ENCODE measurements around the gene MBP. TPM values are rescaled to one million over a fixed set of nuclear protein-coding genes. Genes with fewer than 3 reads are reported as not detected.

The MBP gene
- total RNA-seq, 1 experiment from 2014 or later, result 65.2 TPM

DNA sequence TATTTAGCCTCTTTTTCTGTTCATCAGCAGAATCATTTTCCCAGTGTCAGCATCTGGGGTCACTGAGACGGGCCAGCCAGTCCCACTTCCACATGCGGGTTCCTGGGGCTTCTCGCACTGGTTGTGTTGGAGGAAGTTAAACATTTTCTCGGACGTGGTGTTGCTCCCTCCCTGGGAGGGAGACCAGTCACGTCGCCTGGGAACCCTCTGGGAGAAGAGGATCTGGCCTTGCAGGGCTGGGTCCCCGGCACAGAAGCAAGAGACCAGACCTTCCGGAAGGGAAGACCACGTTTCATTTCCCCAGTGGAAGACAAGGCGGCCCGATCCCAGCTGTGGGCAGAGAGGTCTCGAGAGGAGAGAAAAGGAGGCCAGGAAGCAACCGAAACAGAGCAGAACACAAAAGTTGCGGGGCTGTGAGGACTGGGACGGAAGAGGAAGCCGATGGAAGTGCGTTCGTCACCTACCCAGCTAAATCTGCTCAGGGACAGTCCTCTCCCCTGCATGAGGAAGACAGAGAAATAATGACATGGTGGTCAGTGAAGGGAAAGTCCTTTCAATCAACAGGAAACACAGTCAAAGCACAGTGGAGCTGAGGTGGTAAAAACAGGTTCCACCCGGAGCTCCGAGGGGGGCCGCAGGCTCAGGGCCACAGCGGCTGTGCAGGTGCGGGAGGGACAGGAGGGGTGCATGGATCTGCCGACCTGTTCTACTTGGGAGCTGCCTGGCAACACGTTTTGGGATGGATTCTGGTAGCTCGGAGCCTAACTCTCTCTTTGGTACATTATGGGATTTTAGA is 144.4 kb downstream of the MBP start:
- in situ Hi-C loops (cut with HindIII; ENCODE audit: low pct_unique_long_range_greater_than_20kb, low sequenced_read_pairs), result no loop called here
- DNase-seq (ENCODE audit: low read depth, low spot score), result no peak

DNA sequence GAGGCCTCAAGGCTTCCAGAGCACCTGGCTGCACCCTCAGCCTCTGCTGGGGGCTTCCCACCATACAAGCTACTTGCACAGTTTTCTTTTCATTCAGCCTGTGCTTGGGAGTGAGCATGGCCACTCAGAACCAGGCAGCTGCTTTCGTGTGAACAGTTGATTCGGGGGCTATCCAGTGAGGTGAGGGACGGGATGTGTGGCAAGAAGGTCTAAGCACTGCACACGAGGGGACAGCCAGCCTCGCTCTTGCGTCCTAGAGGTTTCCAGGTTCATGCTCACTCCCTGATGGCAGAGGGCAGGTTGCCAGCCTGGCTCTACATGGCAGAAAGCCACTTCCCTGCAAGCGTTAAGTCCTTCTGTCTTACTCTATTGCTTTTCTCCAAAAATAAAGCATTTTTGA is 146.2 kb downstream of the MBP start:
- in situ Hi-C loops (cut with HindIII; ENCODE audit: low pct_unique_long_range_greater_than_20kb, low sequenced_read_pairs), result no loop called here
- no peak for DNase-seq (ENCODE audit: low read depth, low spot score)

DNA sequence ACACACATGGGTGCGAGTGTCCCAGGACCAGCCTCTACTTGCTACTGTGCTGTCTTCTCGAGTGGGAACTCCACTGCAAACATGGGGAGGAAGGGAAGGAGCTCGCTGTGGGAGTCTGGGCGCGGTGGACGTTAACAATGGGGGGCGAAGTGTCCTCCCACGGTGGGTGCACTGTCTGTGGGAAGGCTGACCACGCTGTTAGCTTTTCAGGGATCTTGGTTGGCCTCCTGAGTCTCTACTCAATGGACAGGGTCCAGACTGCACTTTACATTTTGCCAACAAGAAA is 146.7 kb downstream of the MBP start:
- in situ Hi-C loops (cut with HindIII; ENCODE audit: low pct_unique_long_range_greater_than_20kb, low sequenced_read_pairs), result no loop called here
- no peak for DNase-seq (ENCODE audit: low read depth, low spot score)

DNA sequence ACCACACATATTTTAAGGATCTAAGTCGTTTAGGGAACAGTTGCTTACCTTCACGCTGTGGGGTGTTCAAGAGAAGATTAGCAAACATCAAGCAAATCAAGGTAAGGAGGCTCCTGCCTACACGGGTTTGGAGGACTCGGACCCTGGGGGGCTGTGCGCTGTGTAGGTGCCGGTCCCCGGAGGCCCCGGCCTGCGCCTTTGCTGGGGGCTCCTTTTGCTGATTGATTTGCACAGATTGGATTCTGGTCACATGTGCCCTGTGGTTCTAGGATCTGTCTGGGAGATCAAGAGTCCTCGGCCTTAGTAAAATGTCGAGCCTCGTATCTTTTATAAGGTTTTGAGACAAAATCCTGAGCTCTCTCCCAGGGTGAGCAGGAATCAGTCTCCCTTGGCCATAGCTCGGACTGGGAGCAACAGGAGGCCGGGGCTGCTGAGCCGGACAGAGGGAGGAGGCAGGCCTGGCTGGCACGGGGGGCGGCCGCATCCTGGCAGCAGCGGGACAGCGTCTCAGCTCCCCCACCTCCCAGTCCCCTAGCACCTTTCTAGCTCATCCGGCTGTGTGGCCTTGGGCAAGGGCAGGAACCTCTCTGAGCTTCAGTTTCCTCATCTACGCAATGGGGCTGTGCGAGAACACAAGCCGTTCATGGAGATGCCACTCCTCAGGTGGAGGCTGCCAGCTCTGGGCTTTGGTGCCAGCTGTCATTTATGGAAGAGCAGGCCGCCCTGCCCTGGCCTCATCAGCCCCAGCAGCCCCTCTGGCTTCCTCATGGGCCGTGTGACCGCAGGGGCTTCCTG is 147.2 kb downstream of the MBP start:
- in situ Hi-C loops (cut with HindIII; ENCODE audit: low pct_unique_long_range_greater_than_20kb, low sequenced_read_pairs), result no loop called here
- no peak for DNase-seq (ENCODE audit: low read depth, low spot score)

DNA sequence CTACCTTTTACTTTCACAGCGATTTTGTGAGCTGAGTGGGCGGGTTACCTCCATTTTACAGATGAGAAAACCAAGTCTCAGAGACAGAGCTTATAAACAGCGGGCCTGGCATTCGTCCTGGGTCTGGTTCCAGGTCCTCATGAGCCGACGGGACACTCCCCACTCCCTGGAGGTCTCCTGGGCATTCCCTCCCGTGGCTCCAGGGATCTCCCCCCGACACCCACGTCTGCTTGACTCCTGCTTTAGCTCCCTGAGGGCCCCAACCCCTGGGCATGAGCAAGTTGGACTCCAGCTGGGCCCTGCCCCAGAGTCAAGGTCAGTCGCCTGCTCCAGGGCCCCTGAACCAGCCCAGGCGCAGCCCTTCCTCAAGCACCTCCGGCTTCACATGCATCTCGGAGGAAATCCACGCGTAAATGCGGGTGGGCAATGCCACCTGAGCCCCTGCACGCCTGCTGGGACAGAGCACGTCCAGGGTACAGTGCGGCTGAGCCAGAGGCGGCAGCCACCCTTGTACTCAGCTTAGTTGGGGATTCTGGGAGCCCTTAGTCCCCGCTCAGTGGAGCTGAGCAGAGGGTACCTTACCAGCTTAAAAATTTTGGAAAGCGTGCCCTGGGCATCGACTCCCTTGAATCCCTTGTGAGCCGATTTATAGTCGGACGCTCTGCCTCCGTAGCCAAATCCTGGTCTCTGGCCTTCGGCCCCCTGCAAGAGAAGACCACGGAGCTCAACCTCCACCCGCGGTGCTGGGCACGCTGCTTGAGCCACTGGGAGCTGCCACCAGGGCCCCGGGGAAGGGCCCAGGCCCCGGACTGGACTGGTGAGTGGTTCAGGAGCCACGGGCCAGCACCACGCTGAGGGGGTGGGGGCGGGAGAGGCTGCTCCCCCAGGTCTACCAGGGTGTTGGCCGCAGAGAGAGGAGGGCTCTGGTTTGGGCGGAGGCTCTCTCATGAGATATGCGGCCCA is 148.1 kb downstream of the MBP start:
- in situ Hi-C loops (cut with HindIII; ENCODE audit: low pct_unique_long_range_greater_than_20kb, low sequenced_read_pairs), result no loop called here
- no peak for DNase-seq (ENCODE audit: low read depth, low spot score)

DNA sequence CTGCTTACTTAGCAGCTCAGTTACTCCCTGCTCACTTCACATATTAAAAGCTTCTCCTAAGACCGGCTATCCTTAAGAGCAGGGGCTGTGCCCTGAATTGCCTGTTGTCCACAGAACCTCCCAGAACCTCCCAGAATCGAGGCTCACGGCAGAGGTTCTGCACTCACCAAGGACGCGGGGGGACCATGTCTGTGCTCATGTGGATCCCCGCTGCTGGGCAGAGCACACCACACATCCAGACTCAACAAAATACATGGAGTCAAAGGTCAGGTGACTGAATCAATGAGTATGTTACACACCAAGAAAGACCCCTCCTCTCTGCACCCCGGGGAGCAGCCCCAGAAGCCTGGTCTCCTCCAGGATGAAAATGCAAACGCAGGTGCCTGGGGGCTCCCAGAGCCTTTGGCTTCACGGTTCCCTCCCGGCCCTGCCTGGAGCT is 149.0 kb downstream of the MBP start:
- DNase-seq (ENCODE audit: low read depth, low spot score), result no peak
- in situ Hi-C loops (cut with HindIII; ENCODE audit: low pct_unique_long_range_greater_than_20kb, low sequenced_read_pairs), result no loop called here

DNA sequence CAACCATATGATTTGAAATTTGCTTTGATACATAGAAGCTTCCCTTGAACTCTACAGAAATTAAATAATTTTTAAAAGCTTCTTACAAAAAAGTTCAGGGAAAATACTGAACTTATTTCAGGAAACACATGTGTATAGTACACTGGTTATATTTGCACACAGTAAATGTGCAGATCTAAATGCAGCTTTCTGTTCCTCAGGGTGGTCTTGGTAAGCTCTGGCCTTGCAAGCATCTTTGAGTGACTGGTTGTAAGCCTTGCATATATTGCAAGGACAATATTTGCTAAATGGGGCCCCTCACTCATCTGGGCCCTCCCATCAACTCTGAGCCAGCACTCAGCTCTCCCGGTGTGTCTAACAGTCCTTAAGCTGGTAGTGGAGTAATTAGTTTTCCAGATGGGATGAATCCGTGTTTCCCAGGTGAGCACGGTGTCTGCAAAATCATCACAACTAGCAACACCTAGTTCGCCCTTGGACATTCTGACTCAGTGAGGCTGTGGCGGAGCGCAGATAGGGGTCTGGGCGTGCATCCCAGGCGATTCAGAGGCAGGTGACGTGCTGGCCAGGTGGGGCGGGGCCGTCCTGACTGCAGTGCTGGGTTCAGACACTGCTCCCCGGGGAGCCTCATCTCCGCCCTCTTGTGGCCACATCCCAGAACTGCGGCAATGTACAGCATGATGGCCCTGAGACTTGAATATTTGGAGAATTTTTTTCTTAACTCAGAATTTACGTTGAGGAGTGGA is 149.6 kb downstream of the MBP start:
- peak; percentile 82 for DNase-seq (ENCODE audit: low read depth, low spot score)
- in situ Hi-C loops (cut with HindIII; ENCODE audit: low pct_unique_long_range_greater_than_20kb, low sequenced_read_pairs), result no loop called here

DNA sequence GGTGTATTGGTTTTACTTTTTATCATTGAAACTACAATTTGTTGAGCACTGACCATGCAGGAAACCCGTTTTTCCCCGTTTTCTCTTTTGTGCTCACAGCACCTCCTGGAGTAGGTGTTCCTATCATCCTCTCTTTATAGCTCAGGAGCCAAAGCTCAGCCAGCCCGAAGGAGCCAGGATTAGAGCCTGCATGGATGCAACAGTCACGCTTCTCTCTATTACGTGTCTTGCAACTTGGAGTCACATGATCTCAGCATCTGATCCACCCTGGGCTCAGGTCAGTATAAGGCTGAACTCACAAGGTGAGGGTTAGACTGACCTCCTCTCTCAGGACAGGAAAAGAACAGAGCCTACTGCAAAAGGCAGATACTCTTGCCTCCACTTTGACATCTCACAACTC is 150.5 kb downstream of the MBP start:
- in situ Hi-C loops (cut with HindIII; ENCODE audit: low pct_unique_long_range_greater_than_20kb, low sequenced_read_pairs), result no loop called here
- no peak for DNase-seq (ENCODE audit: low read depth, low spot score)

DNA sequence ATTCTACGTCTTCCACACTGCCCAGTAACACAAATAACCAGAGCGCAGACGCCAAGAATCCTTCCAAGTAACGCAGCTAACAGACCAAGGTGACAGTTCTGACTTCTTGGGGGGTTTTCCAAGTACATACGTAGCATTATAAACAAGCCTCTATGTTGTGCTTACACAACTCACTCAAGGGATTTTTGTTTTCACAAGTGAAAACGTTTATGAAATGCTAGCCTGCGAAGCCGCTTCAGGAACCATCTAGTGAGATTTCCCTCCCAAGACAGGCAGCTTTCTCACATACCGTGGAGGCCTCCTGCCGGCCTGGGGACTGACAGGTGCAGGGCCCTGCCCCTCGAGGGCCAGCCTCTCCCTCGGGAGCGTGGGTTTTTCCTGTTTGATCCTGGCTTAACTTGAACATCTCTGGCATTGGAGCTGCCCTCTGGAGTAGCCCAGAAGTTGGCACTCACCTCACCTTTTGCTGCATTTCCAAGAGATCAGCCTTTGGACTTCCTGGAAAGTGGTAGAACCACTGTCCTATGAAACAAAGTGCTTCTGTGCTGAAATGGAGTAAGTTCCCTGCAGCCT is 151.1 kb downstream of the MBP start:
- DNase-seq (ENCODE audit: low read depth, low spot score), result no peak
- in situ Hi-C loops (cut with HindIII; ENCODE audit: low pct_unique_long_range_greater_than_20kb, low sequenced_read_pairs), result no loop called here

DNA sequence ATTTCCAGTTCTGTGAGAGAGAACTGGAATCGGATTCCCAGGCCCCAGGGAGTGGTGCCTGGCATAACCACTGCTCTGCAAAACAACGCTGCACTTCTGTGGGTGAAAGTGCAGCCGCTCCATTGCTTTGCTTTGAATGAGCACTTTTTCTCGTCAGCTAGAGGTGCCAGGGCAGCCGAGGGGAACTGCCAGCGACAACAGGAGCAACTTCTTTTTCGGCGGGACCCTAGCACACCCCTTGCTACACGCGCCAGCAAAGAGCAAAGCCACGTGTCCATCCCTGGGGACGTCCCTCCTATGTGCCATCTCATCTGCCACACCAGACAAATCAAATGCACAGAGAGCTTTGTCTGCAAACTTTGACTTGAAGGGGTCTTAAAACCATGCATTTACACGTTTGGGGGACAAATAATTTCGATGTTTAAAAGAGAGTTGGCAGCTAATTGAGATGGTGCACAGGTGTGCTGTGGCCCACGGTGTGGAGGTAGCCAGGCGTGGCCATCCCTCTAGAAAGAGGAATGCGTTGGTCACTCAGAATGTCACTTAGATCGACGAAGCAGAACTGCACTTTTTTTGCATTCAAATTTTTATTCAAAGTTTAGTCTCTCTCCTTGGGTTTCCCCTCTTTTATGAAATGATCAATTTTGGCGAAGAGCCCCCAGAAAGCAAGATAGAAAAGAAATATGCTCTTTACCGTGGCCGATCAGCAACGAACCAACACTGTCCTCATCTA is 151.8 kb downstream of the MBP start:
- in situ Hi-C loops (cut with HindIII; ENCODE audit: low pct_unique_long_range_greater_than_20kb, low sequenced_read_pairs), result no loop called here
- DNase-seq (ENCODE audit: low read depth, low spot score), result no peak

DNA sequence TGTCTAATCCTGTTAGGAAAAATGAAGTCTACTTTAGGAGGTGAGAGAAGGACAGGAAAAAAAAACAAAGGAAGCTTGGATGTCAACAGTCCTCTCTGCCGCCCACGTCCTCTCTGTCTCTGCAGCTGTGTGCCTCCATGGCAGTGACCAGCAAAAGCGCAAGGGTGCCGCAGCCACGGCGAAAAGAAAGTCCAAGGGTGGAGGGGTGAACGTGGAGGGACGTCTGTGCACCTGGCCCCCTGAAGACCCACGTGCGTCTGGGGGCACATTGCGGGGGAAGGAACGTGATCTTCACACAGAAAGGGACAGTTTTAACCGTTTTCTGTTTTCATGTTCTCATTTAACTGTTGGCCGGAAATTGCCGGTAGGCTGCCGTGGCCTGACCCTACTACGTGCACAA is 152.7 kb downstream of the MBP start:
- DNase-seq (ENCODE audit: low read depth, low spot score), result no peak
- in situ Hi-C loops (cut with HindIII; ENCODE audit: low pct_unique_long_range_greater_than_20kb, low sequenced_read_pairs), result no loop called here

DNA sequence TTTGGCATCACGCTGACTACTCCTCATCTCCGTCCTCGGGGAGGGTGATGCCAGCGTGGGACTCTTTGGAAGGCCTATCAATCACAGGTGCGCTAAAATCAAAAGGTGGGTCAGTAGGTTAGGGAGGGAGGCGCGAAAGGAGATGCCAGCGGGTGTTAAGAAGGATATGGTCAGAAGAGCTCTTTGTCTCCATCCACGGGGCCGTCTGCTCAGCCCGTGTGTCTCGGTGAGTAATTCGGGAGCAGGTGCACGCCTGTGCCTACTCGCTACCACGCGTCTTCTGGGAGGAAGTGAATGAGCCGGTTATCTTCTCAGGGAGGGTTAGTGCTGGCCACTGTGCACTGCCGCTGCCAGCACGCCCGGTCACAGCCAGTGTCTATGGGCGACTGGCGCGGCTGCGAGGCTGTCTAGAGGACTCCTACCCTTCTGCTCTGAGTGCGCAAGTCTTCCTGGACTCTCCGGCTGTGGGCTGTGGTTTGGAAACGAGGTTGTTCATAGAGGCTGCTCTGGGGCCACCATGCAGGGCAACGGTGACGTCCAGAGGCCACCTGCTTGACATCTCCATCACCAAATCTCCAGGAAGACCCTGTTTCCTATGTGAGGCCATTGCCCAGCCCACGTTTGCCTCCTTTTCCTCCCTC is 153.4 kb downstream of the MBP start:
- DNase-seq (ENCODE audit: low read depth, low spot score), result no peak
- in situ Hi-C loops (cut with HindIII; ENCODE audit: low pct_unique_long_range_greater_than_20kb, low sequenced_read_pairs), result no loop called here

DNA sequence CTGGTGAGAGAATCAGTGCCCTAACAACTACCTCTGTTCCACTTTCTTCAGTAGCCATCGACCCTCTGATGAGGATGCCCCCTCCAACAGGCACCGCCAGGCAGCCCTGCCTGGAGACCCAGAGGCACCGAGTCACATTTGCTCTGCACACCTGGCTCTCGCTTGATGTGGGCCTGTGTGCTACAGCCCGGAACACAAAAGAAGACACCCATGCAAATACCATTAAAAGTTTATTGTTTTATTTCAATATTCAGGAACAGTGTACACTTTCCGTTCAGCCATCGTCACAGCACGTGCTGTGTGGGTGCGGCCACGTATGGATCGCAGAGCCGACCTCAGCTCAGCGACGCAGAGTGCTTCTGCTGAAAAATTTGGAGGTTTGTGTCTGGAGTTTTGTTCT is 154.0 kb downstream of the MBP start:
- in situ Hi-C loops (cut with HindIII; ENCODE audit: low pct_unique_long_range_greater_than_20kb, low sequenced_read_pairs), result no loop called here
- DNase-seq (ENCODE audit: low read depth, low spot score), result no peak

DNA sequence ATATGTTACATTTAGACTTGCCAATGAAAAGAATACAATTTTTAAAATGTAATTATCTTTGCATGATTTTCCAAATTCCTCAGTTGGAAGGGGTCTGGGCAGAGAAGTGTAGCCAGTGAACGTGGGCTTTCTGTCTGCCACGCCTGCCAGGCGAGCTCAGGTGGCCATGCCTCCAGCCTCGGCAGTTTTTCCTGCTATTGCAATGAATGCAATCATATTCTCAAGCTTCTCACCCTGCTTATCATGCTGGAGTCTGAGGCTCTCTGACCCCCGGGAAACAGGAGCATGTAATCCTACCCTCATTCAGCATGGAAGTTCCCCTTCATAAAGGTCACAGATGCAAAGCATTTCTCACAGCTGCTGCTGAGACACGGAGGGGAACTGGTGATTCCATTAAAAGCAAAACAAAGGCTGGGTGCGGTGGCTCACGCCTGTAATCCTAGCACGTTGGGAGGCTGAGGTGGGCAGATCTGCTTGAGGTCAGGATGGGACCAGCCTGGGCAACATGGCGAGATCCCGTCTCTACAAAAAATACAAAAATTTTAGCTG is 154.8 kb downstream of the MBP start:
- DNase-seq (ENCODE audit: low read depth, low spot score), result no peak
- in situ Hi-C loops (cut with HindIII; ENCODE audit: low pct_unique_long_range_greater_than_20kb, low sequenced_read_pairs), result no loop called here

DNA sequence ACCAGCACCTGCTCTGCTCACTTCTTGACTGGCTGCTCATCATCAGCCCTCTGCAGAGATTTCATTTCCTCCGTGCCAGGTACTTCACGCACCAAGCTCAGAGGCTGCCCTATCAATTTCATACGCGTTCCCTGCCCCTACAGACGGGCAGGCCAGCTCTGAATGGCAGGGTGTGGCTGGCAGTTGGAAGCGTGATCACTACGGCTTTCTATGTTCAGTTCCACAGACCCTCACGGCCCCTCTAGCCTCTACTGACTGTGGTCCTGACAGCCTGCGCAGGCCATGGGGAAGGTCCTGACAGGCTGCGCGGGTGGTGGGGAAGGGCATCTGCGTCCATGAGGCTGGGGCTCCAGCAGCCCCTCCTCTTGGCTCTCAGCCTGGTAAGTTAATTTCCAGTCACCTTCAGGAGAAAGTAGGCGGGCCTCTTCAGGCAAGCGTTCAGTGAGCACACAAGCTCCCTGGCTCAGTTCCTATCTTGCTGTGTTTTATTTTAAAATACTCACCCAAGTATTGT is 155.4 kb downstream of the MBP start:
- in situ Hi-C loops (cut with HindIII; ENCODE audit: low pct_unique_long_range_greater_than_20kb, low sequenced_read_pairs), result no loop called here
- DNase-seq (ENCODE audit: low read depth, low spot score), result no peak

DNA sequence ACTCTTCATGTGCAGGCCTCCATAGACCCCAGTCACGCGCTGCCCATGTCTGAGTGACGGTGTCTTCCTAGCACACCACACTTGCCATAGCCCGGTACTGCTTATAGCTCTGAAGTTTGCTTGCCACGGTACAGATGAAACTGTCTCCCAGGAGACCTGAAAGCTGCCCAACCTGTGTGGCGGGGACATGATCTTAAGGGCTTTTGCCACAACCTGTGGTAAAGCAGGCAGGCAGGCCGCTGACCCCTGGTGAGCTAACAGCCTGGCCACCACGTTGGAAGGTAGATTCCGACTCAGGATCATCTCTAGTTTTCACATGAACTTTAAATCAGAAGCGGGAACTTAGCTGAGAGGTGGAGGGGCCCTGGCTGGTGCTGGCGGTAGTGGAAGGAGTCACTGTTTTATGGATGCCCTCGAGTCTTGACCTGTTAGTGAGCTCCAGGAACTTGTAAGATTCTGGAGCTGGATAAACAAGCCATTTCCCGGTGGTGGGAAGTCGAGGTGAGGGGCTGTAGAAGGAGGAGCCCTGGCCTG is 156.9 kb downstream of the MBP start:
- in situ Hi-C loops (cut with HindIII; ENCODE audit: low pct_unique_long_range_greater_than_20kb, low sequenced_read_pairs), result no loop called here
- DNase-seq (ENCODE audit: low read depth, low spot score), result no peak
